H9 (cell line): ENCODE data around the gene DOCK7. TPM values are rescaled to one million over a fixed set of nuclear protein-coding genes. Genes with fewer than 3 reads are reported as not detected.

Source experiments
- DNase-seq: peaks from one replicate; pipeline ENCODE4 v3.0.0-alpha.2; 2017
- H2AFZ ChIP-seq: one replicate; pipeline ENCODE4 v1.6.1; 2013; ENCODE audit warnings: mild to moderate bottlenecking, low read length, control low read depth, moderate library complexity
- H2AK5ac ChIP-seq: 2 replicates; pipeline ENCODE4 v1.6.1; 2013; ENCODE audit warnings: low read length, control low read depth, mixed read lengths; ENCODE audit not compliant: insufficient read length
- H2BK120ac ChIP-seq: one replicate; pipeline ENCODE4 v1.6.1; 2013; ENCODE audit warnings: low read depth, mild to moderate bottlenecking, low read length, control low read depth, inconsistent platforms; ENCODE audit not compliant: poor library complexity, severe bottlenecking
- H2BK12ac ChIP-seq: 2 replicates; pipeline ENCODE4 v1.6.1; 2013; ENCODE audit warnings: low read length, control low read depth, mixed read lengths, low read depth; ENCODE audit not compliant: insufficient read length
- H2BK15ac ChIP-seq: 2 replicates; pipeline ENCODE4 v1.6.1; 2013; ENCODE audit warnings: low read depth, low read length, control low read depth
- H2BK20ac ChIP-seq: one replicate; pipeline ENCODE4 v1.6.1; 2013; ENCODE audit warnings: low read depth, mild to moderate bottlenecking, low read length, control low read depth, inconsistent platforms; ENCODE audit not compliant: poor library complexity, severe bottlenecking
- H2BK5ac ChIP-seq: 2 replicates; pipeline ENCODE4 v1.6.1; 2013; ENCODE audit warnings: low read length, control low read depth, mixed read lengths; ENCODE audit not compliant: insufficient read length
- H3K14ac ChIP-seq: 2 replicates; pipeline ENCODE4 v1.6.1; 2013; ENCODE audit warnings: low read length, control low read depth; ENCODE audit not compliant: insufficient read depth
- H3K18ac ChIP-seq: 2 replicates; pipeline ENCODE4 v1.6.1; 2013; ENCODE audit warnings: low read depth, mild to moderate bottlenecking, mixed read lengths, low read length, control low read depth; ENCODE audit not compliant: insufficient read length
- H3K23ac ChIP-seq: 2 replicates; pipeline ENCODE4 v1.6.1; 2013; ENCODE audit warnings: low read length, control low read depth, mixed read lengths, low read depth; ENCODE audit not compliant: insufficient read length
- H3K23me2 ChIP-seq: 2 replicates; pipeline ENCODE4 v1.6.1; 2013; ENCODE audit warnings: low read depth, mild to moderate bottlenecking, mixed read lengths, low read length, control low read depth; ENCODE audit not compliant: insufficient read length, poor library complexity, severe bottlenecking
- H3K27ac ChIP-seq: 2 replicates; pipeline ENCODE4 v1.5.1; 2013; ENCODE audit warnings: low read length, control low read depth, mixed read lengths, low read depth; ENCODE audit not compliant: insufficient read length
- H3K27me3 ChIP-seq: 2 replicates; pipeline ENCODE4 v1.6.1; 2013; ENCODE audit warnings: low read length, control low read depth, inconsistent platforms; ENCODE audit not compliant: insufficient read depth
- H3K4ac ChIP-seq: 2 replicates; pipeline ENCODE4 v1.6.1; 2013; ENCODE audit warnings: low read depth, mild to moderate bottlenecking, control low read depth, inconsistent platforms, low read length, moderate library complexity
- H3K4me1 ChIP-seq: 2 replicates; pipeline ENCODE4 v1.6.1; 2013; ENCODE audit warnings: low read length, control low read depth, inconsistent platforms; ENCODE audit not compliant: insufficient read depth
- H3K4me2 ChIP-seq: 2 replicates; pipeline ENCODE4 v1.6.1; 2013; ENCODE audit warnings: low read length, control low read depth, mixed read lengths; ENCODE audit not compliant: insufficient read length, insufficient read depth
- H3K56ac ChIP-seq: 2 replicates; pipeline ENCODE4 v1.6.1; 2013; ENCODE audit warnings: low read depth, mild to moderate bottlenecking, mixed read lengths, low read length, control low read depth; ENCODE audit not compliant: insufficient read length
- H3K79me1 ChIP-seq: 2 replicates; pipeline ENCODE4 v1.6.1; 2013; ENCODE audit warnings: low read depth, mild to moderate bottlenecking, moderate library complexity, low read length, control low read depth, inconsistent platforms; ENCODE audit not compliant: insufficient read depth, poor library complexity, severe bottlenecking
- H3K79me2 ChIP-seq: 2 replicates; pipeline ENCODE4 v1.6.1; 2013; ENCODE audit warnings: low read length, control low read depth, inconsistent platforms; ENCODE audit not compliant: insufficient read depth
- H3K9ac ChIP-seq: 2 replicates; pipeline ENCODE4 v1.6.1; 2013; ENCODE audit warnings: low read length, control low read depth, mixed read lengths; ENCODE audit not compliant: insufficient read length; ENCODE audit errors: extremely low read depth
- H3K9me3 ChIP-seq: one replicate; pipeline ENCODE4 v1.6.1; 2013; ENCODE audit warnings: low read depth, low read length, inconsistent platforms; ENCODE audit not compliant: control insufficient read depth
- H3T11ph ChIP-seq: one replicate; pipeline ENCODE4 v1.6.1; 2013; ENCODE audit warnings: mild to moderate bottlenecking, low read length, control low read depth, inconsistent platforms
- H4K20me1 ChIP-seq: one replicate; pipeline ENCODE4 v1.6.1; 2013; ENCODE audit not compliant: control insufficient read depth, insufficient read length, insufficient read depth
- H4K5ac ChIP-seq: 2 replicates; pipeline ENCODE4 v1.6.1; 2013; ENCODE audit warnings: low read depth, mild to moderate bottlenecking, mixed read lengths, low read length, control low read depth; ENCODE audit not compliant: insufficient read length
- H4K8ac ChIP-seq: replicated peaks from 2 replicates; pipeline ENCODE4 v1.6.1; 2013; ENCODE audit warnings: low read length, control low read depth, mixed read lengths, low read depth; ENCODE audit not compliant: insufficient read length
- H4K91ac ChIP-seq: 2 replicates; pipeline ENCODE4 v1.6.1; 2013; ENCODE audit warnings: low read depth, mild to moderate bottlenecking, moderate library complexity, mixed read lengths, low read length, control low read depth; ENCODE audit not compliant: insufficient read length
- H3K27ac Mint-ChIP-seq, 3 experiments: 2 replicates in 2 of 3; 3 replicates in 1 of 3; pipeline ENCODE4 v1.8.0; 2020 to 2021; ENCODE audit warnings: mixed read lengths in 3 of 3, mild to moderate bottlenecking in 1 of 3, moderate library complexity in 1 of 3
- H3K27me3 Mint-ChIP-seq: 2 replicates; pipeline ENCODE4 v1.8.0; 2021; ENCODE audit warnings: low read depth, mild to moderate bottlenecking, moderate library complexity, mixed read lengths
- H3K36me3 Mint-ChIP-seq, 3 experiments: 2 replicates in 2 of 3; 3 replicates in 1 of 3; pipeline ENCODE4 v1.8.0; 2020 to 2021; ENCODE audit warnings: low read depth in 3 of 3, mixed read lengths in 3 of 3; ENCODE audit not compliant: insufficient read depth in 1 of 3
- H3K4me1 Mint-ChIP-seq, 2 experiments: 2 replicates each; pipeline ENCODE4 v1.8.0; 2020; ENCODE audit warnings: mixed read lengths in 2 of 2
- H3K4me3 Mint-ChIP-seq, 2 experiments: 2 replicates in 1 of 2; 3 replicates in 1 of 2; pipeline ENCODE4 v1.8.0; 2020 to 2021; ENCODE audit warnings: mild to moderate bottlenecking in 2 of 2, mixed read lengths in 2 of 2, moderate library complexity in 1 of 2
- H3K9me3 Mint-ChIP-seq, 2 experiments: 2 replicates in 1 of 2; 3 replicates in 1 of 2; pipeline ENCODE4 v1.8.0; 2020; ENCODE audit warnings: mild to moderate bottlenecking in 2 of 2, mixed read lengths in 2 of 2, moderate library complexity in 1 of 2
- CTCF ChIP-seq: fragments of 200-600 bp; sonication (generic); conservative IDR thresholded peaks from 3 replicates; pipeline ENCODE4 v1.8.0; 2021; ENCODE audit warnings: antibody characterized with exemption, mild to moderate bottlenecking
- total RNA-seq: library from RNA; stranded (reverse); gene quantifications from 2 replicates; pipeline ENCODE4 v1.2.1, GENCODE V29; 2021

Gene DOCK7
- total RNA-seq, 1 experiment from 2014 or later, result 36.8 TPM

GRCh38 chr1:62500210-62500609 lies 188.0 kb downstream of the DOCK7 start:
- H3K36me3 Mint-ChIP-seq, result peaks cover 4 to 10% (median 9%) of the 10 kb centered on the region in 3 experiments; a peak in 4 of 7 replicates
- H3K18ac ChIP-seq, result no peak overlapping the region
- no peaks in the 10 kb centered on the region for H3K4me1 Mint-ChIP-seq
- H3K79me1 ChIP-seq, result no peaks in the 10 kb centered on the region
- no peak overlapping the region for H3K9ac ChIP-seq
- no peak overlapping the region for H2AFZ ChIP-seq
- H3K27me3 ChIP-seq, result no peaks in the 10 kb centered on the region
- no peak overlapping the region for H2BK20ac ChIP-seq
- H3K79me2 ChIP-seq, result no peaks in the 10 kb centered on the region
- H3K27ac ChIP-seq, result no peak overlapping the region
- no peaks in the 10 kb centered on the region for H3K4me1 ChIP-seq
- no peak overlapping the region for H3K23ac ChIP-seq
- H2BK120ac ChIP-seq, result no peak overlapping the region
- no peak overlapping the region for H3K4me2 ChIP-seq
- no peak overlapping the region for H3K14ac ChIP-seq
- H3K27me3 Mint-ChIP-seq, result no peaks in the 10 kb centered on the region
- DNase-seq, result no peak
- H3K56ac ChIP-seq, result no peak overlapping the region
- H2BK5ac ChIP-seq, result no peak overlapping the region
- no peaks in the 10 kb centered on the region for H4K20me1 ChIP-seq
- no peak for TF ChIP-seq CTCF
- no peak overlapping the region for H3K27ac Mint-ChIP-seq
- no peak overlapping the region for H2BK12ac ChIP-seq
- H3K4ac ChIP-seq, result no peak overlapping the region
- H4K5ac ChIP-seq, result no peak overlapping the region
- no peak overlapping the region for H4K8ac ChIP-seq
- H3T11ph ChIP-seq, result no peak overlapping the region
- no peaks in the 10 kb centered on the region for H3K23me2 ChIP-seq
- no peaks in the 10 kb centered on the region for H3K9me3 Mint-ChIP-seq
- H3K9me3 ChIP-seq, result no peaks in the 10 kb centered on the region
- no peak overlapping the region for H2BK15ac ChIP-seq
- H4K91ac ChIP-seq, result no peak overlapping the region
- no peak overlapping the region for H3K4me3 Mint-ChIP-seq
- no peak overlapping the region for H2AK5ac ChIP-seq
